ENCODE results near the gene NTN1.

DNA sequence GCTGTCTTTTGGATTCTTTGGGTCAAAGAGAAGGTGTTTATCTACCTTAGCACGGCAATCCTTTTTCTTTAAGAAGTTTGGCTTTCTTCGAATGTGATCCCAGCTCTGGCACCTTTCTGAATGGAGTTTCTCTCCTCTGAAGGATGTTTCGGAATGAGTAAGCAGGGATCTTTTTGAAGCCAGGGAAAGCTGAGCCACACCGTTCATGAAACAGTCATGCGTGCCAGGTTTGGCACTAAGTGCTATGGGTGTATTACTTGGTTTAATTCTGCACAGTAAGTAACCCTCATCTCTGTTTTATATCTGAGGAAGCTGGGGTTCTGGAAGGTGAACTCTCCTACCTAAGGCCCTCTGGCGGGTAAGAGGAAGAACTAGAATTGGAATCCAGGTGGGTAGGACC lies 234.5 kb downstream of the NTN1 start:
- TF ChIP-seq ZNF292 (tag by site-specific recombination; IDR thresholded peaks at IDR 0.05; ENCODE audit: borderline replicate concordance, low read depth) (no peak), CTCF (tag by site-specific recombination; IDR thresholded peaks at IDR 0.05) (no peak), GFI1B (tag by site-specific recombination; IDR thresholded peaks at IDR 0.05) (no peak), ZFP3 (tag by site-specific recombination; IDR thresholded peaks at IDR 0.05; ENCODE audit: low read depth) (no peak), GLI2 (tag by site-specific recombination; IDR thresholded peaks at IDR 0.05; ENCODE audit: borderline replicate concordance, low read depth) (no peak), MEIS1 (CRISPR knock-in tag; IDR thresholded peaks at IDR 0.05; ENCODE audit: borderline replicate concordance) (no peak), ZNF660 (tag by site-specific recombination; IDR thresholded peaks at IDR 0.05) (no peak), SETDB1 (IDR thresholded peaks at IDR 0.05; ENCODE audit: insufficient read length, low read length) (no peak)
- TF ChIP-seq, protein P1, sequence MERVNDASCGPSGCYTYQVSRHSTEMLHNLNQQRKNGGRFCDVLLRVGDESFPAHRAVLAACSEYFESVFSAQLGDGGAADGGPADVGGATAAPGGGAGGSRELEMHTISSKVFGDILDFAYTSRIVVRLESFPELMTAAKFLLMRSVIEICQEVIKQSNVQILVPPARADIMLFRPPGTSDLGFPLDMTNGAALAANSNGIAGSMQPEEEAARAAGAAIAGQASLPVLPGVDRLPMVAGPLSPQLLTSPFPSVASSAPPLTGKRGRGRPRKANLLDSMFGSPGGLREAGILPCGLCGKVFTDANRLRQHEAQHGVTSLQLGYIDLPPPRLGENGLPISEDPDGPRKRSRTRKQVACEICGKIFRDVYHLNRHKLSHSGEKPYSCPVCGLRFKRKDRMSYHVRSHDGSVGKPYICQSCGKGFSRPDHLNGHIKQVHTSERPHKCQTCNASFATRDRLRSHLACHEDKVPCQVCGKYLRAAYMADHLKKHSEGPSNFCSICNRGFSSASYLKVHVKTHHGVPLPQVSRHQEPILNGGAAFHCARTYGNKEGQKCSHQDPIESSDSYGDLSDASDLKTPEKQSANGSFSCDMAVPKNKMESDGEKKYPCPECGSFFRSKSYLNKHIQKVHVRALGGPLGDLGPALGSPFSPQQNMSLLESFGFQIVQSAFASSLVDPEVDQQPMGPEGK (tag by site-specific recombination; IDR thresholded peaks at IDR 0.05): no peak

Measured in HEK293 (cell line).